Measurements from ENCODE around the gene EIF3L.

The EIF3L gene

DNA sequence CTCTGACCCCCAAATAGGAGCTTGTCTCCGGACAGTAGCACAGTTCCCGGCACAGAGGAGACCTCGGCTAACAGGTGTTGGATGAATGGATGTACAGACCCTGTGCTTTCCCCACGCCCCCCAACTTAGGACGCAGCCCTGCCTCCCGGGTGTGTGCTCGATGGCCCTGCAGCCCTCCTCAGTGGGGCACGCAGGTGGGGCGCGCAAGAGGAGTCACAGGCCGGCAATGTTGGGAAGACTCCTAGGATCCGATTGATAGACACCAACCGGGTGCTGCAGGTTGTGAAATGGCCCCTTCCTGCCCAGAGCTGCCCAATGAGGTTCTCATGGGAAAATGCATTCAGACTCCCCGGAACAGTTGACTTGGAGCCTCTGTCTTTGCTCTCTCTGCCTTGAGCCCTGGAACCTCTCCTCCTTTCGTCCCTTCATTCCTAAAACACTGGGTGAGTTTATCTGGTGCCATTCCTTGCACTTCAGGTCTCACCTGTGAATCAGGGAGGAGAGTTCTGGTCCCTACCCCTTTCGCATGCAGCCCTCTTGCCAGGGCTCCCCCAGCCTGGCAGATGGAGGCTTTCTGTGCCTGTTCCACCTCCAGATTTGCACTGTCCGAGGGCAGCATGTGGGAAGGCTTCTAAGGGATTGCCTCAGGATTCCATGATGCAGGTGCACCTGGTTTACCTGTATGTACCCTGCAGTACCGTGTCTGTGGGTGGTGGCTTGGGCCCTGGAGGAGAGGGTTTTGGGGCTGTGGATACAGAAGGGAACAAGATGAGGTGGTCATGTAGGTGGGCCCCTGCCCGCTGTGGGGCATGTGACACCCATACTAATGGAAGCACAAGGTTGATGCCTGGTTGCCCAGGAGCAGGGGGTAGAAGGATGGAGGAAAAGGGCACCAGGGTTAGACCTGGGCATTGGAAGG lies 58.1 kb downstream of the EIF3L start:
- Histone ChIP-seq H3K9me3 (ENCODE audit: severe bottlenecking) (no peaks in the 10 kb centered on the region), H3K36me3 (ENCODE audit: low read depth) (peaks cover 52% of the 10 kb centered on the region), H3K4me3 (ENCODE audit: severe bottlenecking) (peak overlapping the region; percentile 97), H3K27ac (ENCODE audit: poor library complexity, severe bottlenecking) (peak overlapping the region; percentile 99), H3K4me1 (ENCODE audit: insufficient read depth, poor library complexity, severe bottlenecking) (peaks cover 13% of the 10 kb centered on the region), H3K27me3 (ENCODE audit: insufficient read depth, poor library complexity, severe bottlenecking) (no peaks in the 10 kb centered on the region)
- TF ChIP-seq, protein P1, sequence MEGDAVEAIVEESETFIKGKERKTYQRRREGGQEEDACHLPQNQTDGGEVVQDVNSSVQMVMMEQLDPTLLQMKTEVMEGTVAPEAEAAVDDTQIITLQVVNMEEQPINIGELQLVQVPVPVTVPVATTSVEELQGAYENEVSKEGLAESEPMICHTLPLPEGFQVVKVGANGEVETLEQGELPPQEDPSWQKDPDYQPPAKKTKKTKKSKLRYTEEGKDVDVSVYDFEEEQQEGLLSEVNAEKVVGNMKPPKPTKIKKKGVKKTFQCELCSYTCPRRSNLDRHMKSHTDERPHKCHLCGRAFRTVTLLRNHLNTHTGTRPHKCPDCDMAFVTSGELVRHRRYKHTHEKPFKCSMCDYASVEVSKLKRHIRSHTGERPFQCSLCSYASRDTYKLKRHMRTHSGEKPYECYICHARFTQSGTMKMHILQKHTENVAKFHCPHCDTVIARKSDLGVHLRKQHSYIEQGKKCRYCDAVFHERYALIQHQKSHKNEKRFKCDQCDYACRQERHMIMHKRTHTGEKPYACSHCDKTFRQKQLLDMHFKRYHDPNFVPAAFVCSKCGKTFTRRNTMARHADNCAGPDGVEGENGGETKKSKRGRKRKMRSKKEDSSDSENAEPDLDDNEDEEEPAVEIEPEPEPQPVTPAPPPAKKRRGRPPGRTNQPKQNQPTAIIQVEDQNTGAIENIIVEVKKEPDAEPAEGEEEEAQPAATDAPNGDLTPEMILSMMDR (IDR thresholded peaks at IDR 0.05; ENCODE audit: poor library complexity, severe bottlenecking), result no peak
- DNase-seq (ENCODE audit: low spot score), result no peak
- peak; percentile 11; the same call in 1 of the 3 replicates for ATAC-seq (ENCODE audit: low read depth)

DNA sequence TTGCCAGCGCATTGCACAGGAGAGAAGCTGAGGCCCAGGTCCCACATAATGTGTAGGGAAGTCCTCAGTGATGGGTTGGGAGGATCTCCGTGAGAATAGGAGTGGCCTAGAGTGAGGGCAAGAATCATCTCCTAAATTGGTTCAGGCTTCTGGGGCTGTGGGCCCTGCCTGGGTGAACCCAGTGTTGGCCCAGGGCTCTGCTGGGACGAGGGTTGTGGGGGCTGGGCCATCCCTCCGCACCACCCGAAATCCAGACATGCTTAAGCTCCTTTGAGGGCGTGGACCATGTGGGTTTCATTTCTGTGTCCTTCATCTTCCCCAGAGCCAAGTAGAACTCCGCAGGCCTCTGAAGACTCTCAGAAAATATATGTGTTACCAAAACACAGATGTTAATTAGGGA lies 60.5 kb downstream of the EIF3L start:
- no peak for DNase-seq (ENCODE audit: low spot score)

DNA sequence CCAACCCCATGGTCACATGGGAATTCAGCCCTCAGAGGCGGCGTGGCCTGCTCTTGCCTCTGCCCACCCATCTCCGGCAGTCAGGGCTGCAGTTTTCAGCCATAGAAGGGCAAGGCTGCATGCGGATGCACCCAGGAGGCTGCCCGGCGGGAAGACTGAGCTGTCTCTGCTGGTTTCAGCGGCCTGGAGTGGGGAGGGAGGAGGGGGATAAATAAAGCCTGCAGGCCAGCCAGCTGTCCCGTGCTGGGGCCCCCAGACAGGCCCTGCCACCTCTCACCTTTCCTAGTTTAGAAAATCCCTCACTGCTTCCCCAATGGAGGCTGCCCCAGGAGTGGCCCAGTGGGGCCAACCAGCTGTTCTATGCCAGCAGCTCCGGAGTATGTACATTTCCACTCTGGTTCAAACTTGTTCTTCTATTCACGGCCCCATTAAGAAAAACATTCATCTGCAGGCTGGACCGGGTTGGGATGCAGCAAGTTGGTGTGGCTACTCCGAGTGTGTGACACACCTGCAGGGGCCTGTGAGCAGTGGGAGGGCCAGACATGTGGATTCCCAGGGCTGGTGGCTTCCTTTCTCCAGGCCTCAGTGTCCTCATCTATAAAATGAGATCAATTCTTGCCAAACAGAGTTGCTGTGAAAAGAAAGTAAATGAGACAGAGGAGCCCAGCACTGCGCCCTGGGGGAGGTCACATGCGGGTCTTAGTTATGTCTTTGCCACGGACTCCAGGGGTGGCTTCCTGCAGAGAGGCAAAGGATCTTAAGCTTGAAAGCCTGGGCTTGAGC lies 61.9 kb downstream of the EIF3L start:
- H3K27me3 ChIP-seq (ENCODE audit: insufficient read depth, poor library complexity, severe bottlenecking), result no peaks in the 10 kb centered on the region
- H3K9me3 ChIP-seq (ENCODE audit: severe bottlenecking), result no peaks in the 10 kb centered on the region
- H3K36me3 ChIP-seq (ENCODE audit: low read depth), result peaks cover 88% of the 10 kb centered on the region
- no peaks in the 10 kb centered on the region for H3K4me1 ChIP-seq (ENCODE audit: insufficient read depth, poor library complexity, severe bottlenecking)
- TF ChIP-seq, protein P1 (IDR thresholded peaks at IDR 0.05; ENCODE audit: poor library complexity, severe bottlenecking), result no peak
- H3K4me3 ChIP-seq (ENCODE audit: severe bottlenecking), result no peak overlapping the region
- DNase-seq (ENCODE audit: low spot score) (no peak), ATAC-seq (ENCODE audit: low read depth) (no peak)
- peak overlapping the region; percentile 3 for H3K27ac ChIP-seq (ENCODE audit: poor library complexity, severe bottlenecking)

More for the DNA sequence above, 60.5 kb downstream of the EIF3L start:
- TF ChIP-seq, protein P1 (IDR thresholded peaks at IDR 0.05; ENCODE audit: poor library complexity, severe bottlenecking), result no peak
- ATAC-seq (ENCODE audit: low read depth), result no peak
- Histone ChIP-seq H3K36me3 (ENCODE audit: low read depth) (peaks cover 75% of the 10 kb centered on the region), H3K27ac (ENCODE audit: poor library complexity, severe bottlenecking) (peak overlapping the region; percentile 99), H3K27me3 (ENCODE audit: insufficient read depth, poor library complexity, severe bottlenecking) (no peaks in the 10 kb centered on the region), H3K9me3 (ENCODE audit: severe bottlenecking) (no peaks in the 10 kb centered on the region), H3K4me3 (ENCODE audit: severe bottlenecking) (no peak overlapping the region), H3K4me1 (ENCODE audit: insufficient read depth, poor library complexity, severe bottlenecking) (peaks cover 7% of the 10 kb centered on the region)

DNA sequence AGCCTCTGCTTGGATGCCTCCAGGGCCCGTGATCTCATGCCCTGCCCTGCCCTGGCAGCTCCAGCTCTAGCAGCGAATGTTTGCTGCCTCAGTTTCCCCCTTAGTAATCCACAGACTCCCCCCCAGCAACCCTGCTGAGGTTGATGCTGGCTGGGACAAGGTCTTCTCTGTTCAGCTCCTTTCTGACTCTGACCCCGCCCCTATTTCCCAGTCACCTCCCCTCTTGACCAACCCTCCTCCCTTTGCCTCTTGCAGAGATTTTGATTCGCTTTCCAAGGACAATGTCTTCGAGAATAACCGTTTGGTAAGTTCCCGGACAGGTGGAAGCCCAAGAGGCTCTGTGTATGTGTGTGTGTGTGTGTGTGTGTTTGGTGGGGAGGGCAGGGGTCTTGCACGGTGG lies 62.5 kb downstream of the EIF3L start:
- DNase-seq (ENCODE audit: low spot score) (no peak), ATAC-seq (ENCODE audit: low read depth) (no peak)
- Histone ChIP-seq H3K4me1 (ENCODE audit: insufficient read depth, poor library complexity, severe bottlenecking) (no peaks in the 10 kb centered on the region), H3K9me3 (ENCODE audit: severe bottlenecking) (no peaks in the 10 kb centered on the region), H3K36me3 (ENCODE audit: low read depth) (peaks cover 93% of the 10 kb centered on the region), H3K27ac (ENCODE audit: poor library complexity, severe bottlenecking) (no peak overlapping the region), H3K4me3 (ENCODE audit: severe bottlenecking) (no peak overlapping the region), H3K27me3 (ENCODE audit: insufficient read depth, poor library complexity, severe bottlenecking) (no peaks in the 10 kb centered on the region)
- TF ChIP-seq, protein P1 (IDR thresholded peaks at IDR 0.05; ENCODE audit: poor library complexity, severe bottlenecking), result no peak
